GM23338 (cell line): ENCODE measurements around the gene NRCAM. TPM values are rescaled to one million over a fixed set of nuclear protein-coding genes. Genes with fewer than 3 reads are reported as not detected.
A peak's percentile ranks its signal among the peaks of the same experiment; 100 is the strongest.

Source experiments
- ATAC-seq: fragments of 200-7000 bp; cut with Tn5 transposase; 3 replicates; pipeline ENCODE4 v1.9.1; 2020
- DNase-seq: peaks from one replicate; pipeline ENCODE4 v3.0.0-alpha.2; 2015; ENCODE audit warnings: low spot score
- H2AFZ ChIP-seq: fragments of 200-600 bp; sonication (generic); 2 replicates; pipeline ENCODE4 v1.8.0; 2016; ENCODE audit warnings: antibody characterized with exemption, mild to moderate bottlenecking, moderate library complexity
- H3F3A ChIP-seq: fragments of 200-600 bp; sonication (generic); replicated peaks from 2 replicates; pipeline ENCODE4 v1.8.0; 2017; ENCODE audit warnings: antibody characterized with exemption, mixed run types, low read depth
- H3K27ac ChIP-seq: fragments of 200-600 bp; sonication (generic); 2 replicates; pipeline ENCODE4 v1.6.1; 2016; ENCODE audit warnings: low read depth
- H3K27me3 ChIP-seq: fragments of 200-600 bp; sonication (generic); 2 replicates; pipeline ENCODE4 v1.8.0; 2016; ENCODE audit warnings: mild to moderate bottlenecking, mixed run types, moderate library complexity; ENCODE audit not compliant: insufficient read depth
- H3K36me3 ChIP-seq: fragments of 200-600 bp; sonication (generic); 2 replicates; pipeline ENCODE4 v1.8.0; 2016; ENCODE audit warnings: mild to moderate bottlenecking; ENCODE audit not compliant: insufficient read depth
- H3K4me1 ChIP-seq: fragments of 200-600 bp; sonication (generic); 2 replicates; pipeline ENCODE4 v1.8.0; 2016; ENCODE audit warnings: mild to moderate bottlenecking, moderate library complexity; ENCODE audit not compliant: insufficient read depth
- H3K4me2 ChIP-seq: fragments of 200-600 bp; sonication (generic); 2 replicates; pipeline ENCODE4 v1.7.1; 2017; ENCODE audit warnings: mixed run types
- H3K4me3 ChIP-seq: fragments of 200-600 bp; sonication (generic); 2 replicates; pipeline ENCODE4 v1.6.1; 2016; ENCODE audit warnings: mixed run types
- H3K79me2 ChIP-seq: fragments of 200-600 bp; sonication (generic); replicated peaks from 2 replicates; pipeline ENCODE4 v1.8.0; 2017; ENCODE audit warnings: mild to moderate bottlenecking; ENCODE audit not compliant: insufficient read depth
- H3K9me2 ChIP-seq: fragments of 200-600 bp; sonication (generic); 2 replicates; pipeline ENCODE4 v1.8.0; 2017; ENCODE audit not compliant: insufficient read depth
- H4K20me1 ChIP-seq: fragments of 200-600 bp; sonication (generic); replicated peaks from 2 replicates; pipeline ENCODE4 v1.8.0; 2017; ENCODE audit warnings: mild to moderate bottlenecking; ENCODE audit not compliant: insufficient read depth
- H3K27ac Mint-ChIP-seq: 2 replicates; pipeline ENCODE4 v1.8.0; 2020; ENCODE audit warnings: inconsistent platforms, mild to moderate bottlenecking, moderate library complexity, mixed read lengths
- H3K27me3 Mint-ChIP-seq: 3 replicates; pipeline ENCODE4 v1.8.0; 2022; ENCODE audit warnings: low read depth, mild to moderate bottlenecking, moderate library complexity, mixed read lengths, inconsistent platforms; ENCODE audit not compliant: insufficient read depth, poor library complexity
- H3K36me3 Mint-ChIP-seq: 3 replicates; pipeline ENCODE4 v1.8.0; 2021; ENCODE audit warnings: low read depth, mild to moderate bottlenecking, inconsistent platforms, moderate library complexity, mixed read lengths
- H3K4me1 Mint-ChIP-seq: 3 replicates; pipeline ENCODE4 v1.8.0; 2020; ENCODE audit warnings: mild to moderate bottlenecking, inconsistent platforms, mixed read lengths
- H3K4me3 Mint-ChIP-seq: 3 replicates; pipeline ENCODE4 v1.8.0; 2021; ENCODE audit warnings: moderate library complexity, mild to moderate bottlenecking, inconsistent platforms, mixed read lengths
- H3K9me3 Mint-ChIP-seq: 3 replicates; pipeline ENCODE4 v1.8.0; 2020; ENCODE audit warnings: moderate library complexity, mild to moderate bottlenecking, inconsistent platforms, mixed read lengths
- CREB1 ChIP-seq: fragments of 250-450 bp; sonication (Bioruptor Pico); IDR thresholded peaks from 2 replicates; pipeline ENCODE4 v1.5.0; 2020; ENCODE audit warnings: low read depth, mild to moderate bottlenecking, moderate library complexity
- ETS1 ChIP-seq: IDR thresholded peaks from 2 replicates; pipeline ENCODE4 v1.6.1; 2016; ENCODE audit warnings: antibody characterized with exemption
- EZH2 ChIP-seq: fragments of 200-600 bp; sonication (generic); IDR thresholded peaks from one replicate; pipeline ENCODE4 v1.8.0; 2017; ENCODE audit warnings: antibody characterized with exemption, mild to moderate bottlenecking, low read depth; ENCODE audit not compliant: unreplicated experiment
- EZH2phosphoT487 ChIP-seq: fragments of 200-600 bp; sonication (generic); IDR thresholded peaks from one replicate; pipeline ENCODE4 v1.8.1; 2018; ENCODE audit warnings: antibody characterized with exemption; ENCODE audit not compliant: unreplicated experiment
- NANOG ChIP-seq: IDR thresholded peaks from 2 replicates; pipeline ENCODE4 v1.6.1; 2016; ENCODE audit warnings: antibody characterized with exemption, borderline replicate concordance
- POLR2AphosphoS5 ChIP-seq: IDR thresholded peaks from 2 replicates; pipeline ENCODE4 v1.6.1; 2016; ENCODE audit warnings: antibody characterized with exemption, low read depth
- REST ChIP-seq: IDR thresholded peaks from one replicate; pipeline ENCODE4 v1.6.1; 2018; ENCODE audit warnings: antibody characterized with exemption; ENCODE audit not compliant: unreplicated experiment
- STAT1 ChIP-seq: IDR thresholded peaks from one replicate; pipeline ENCODE4 v1.6.1; 2016; ENCODE audit warnings: antibody characterized with exemption; ENCODE audit not compliant: unreplicated experiment
- ZNF114 ChIP-seq: fragments of 250-450 bp; sonication (Bioruptor Pico); IDR thresholded peaks from 2 replicates; pipeline ENCODE4 v1.5.0; 2020; ENCODE audit warnings: mild to moderate bottlenecking, moderate library complexity
- ZNF331 ChIP-seq: fragments of 250-450 bp; sonication (Bioruptor Pico); IDR thresholded peaks from 2 replicates; pipeline ENCODE4 v1.5.0; 2020; ENCODE audit warnings: low read depth, mild to moderate bottlenecking, moderate library complexity
- ZNF462 ChIP-seq: fragments of 250-450 bp; sonication (Bioruptor Pico); IDR thresholded peaks from 2 replicates; pipeline ENCODE4 v1.5.0; 2020; ENCODE audit warnings: mild to moderate bottlenecking, moderate library complexity
- polyA plus RNA-seq: library from polyadenylated mRNA; unstranded; fragments of >200 nt; fragmentation: Nextera tagmentation; extraction: Ambion mirVana; gene quantifications from 2 replicates; pipeline ENCODE4 v1.2.1, GENCODE V29; 2016
- total RNA-seq: library from RNA; depleted of rRNA; stranded (reverse); fragments of >200 nt; shearing (Covaris generic); gene quantifications from 2 replicates; pipeline ENCODE4 v1.2.3, GENCODE V29; 2014
- TF ChIP-seq, protein P1 (sequence below), 2 experiments: fragments of 200-600 bp in 1 of 2; sonication (generic) in 1 of 2; conservative IDR thresholded peaks; 2 replicates each; pipeline versions ENCODE4 v1.5.1 to v1.6.1; 2016 to 2017; ENCODE audit warnings: antibody characterized with exemption in 2 of 2, low read depth in 2 of 2, mild to moderate bottlenecking in 2 of 2, moderate library complexity in 1 of 2

NRCAM gene
- total and polyA plus RNA-seq, 2 experiments from 2014 or later = 2.5 to 6.8 TPM

DNA sequence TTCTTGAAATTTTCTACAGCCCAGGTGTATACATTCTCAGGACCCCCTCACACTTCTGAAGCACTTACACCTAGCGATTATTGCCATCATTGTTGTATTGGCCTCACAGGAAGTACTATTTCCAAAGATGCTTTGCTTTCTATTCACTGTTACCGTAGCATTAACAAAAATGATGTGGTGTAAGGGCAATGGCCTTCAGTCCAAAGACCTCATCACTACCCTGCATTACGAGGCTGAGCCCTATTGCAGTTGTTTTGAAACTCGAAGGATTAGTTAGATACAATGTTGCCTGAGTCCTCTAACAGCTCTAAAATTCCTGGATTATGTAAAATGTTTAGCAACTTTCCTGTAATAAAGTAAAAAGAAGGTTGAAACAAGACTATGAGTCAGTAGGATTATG lies 2.9 kb downstream of the NRCAM start:
- H3K79me2 ChIP-seq = no peaks in the 10 kb centered on the region
- H3K4me3 Mint-ChIP-seq = no peak overlapping the region
- no peaks in the 10 kb centered on the region for H3K9me2 ChIP-seq
- H3K27ac Mint-ChIP-seq = no peak overlapping the region
- peak overlapping the region; percentile 96; the same call in 1 of the 2 replicates for H3K4me2 ChIP-seq
- ATAC-seq (no peak), DNase-seq (no peak)
- H3K27me3 Mint-ChIP-seq = peaks cover 31% of the 10 kb centered on the region
- peaks cover 14% of the 10 kb centered on the region for H4K20me1 ChIP-seq
- no peak overlapping the region for H3K27ac ChIP-seq
- TF ChIP-seq ZNF331 = no peak
- no peak for TF ChIP-seq ETS1
- TF ChIP-seq POLR2AphosphoS5 = no peak
- TF ChIP-seq ZNF114 (CRISPR knock-in tag) = no peak
- no peak for TF ChIP-seq REST
- no peak for TF ChIP-seq EZH2phosphoT487
- TF ChIP-seq, protein P1, sequence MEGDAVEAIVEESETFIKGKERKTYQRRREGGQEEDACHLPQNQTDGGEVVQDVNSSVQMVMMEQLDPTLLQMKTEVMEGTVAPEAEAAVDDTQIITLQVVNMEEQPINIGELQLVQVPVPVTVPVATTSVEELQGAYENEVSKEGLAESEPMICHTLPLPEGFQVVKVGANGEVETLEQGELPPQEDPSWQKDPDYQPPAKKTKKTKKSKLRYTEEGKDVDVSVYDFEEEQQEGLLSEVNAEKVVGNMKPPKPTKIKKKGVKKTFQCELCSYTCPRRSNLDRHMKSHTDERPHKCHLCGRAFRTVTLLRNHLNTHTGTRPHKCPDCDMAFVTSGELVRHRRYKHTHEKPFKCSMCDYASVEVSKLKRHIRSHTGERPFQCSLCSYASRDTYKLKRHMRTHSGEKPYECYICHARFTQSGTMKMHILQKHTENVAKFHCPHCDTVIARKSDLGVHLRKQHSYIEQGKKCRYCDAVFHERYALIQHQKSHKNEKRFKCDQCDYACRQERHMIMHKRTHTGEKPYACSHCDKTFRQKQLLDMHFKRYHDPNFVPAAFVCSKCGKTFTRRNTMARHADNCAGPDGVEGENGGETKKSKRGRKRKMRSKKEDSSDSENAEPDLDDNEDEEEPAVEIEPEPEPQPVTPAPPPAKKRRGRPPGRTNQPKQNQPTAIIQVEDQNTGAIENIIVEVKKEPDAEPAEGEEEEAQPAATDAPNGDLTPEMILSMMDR (conservative IDR thresholded peaks at IDR 0.05; ENCODE audit: low read depth in 2 of 2) = no peak
- no peak for TF ChIP-seq NANOG
- no peak for TF ChIP-seq STAT1
- TF ChIP-seq CREB1 (CRISPR knock-in tag) = no peak
- TF ChIP-seq EZH2 = no peak
- TF ChIP-seq ZNF462 (CRISPR knock-in tag) = no peak
- H3K36me3 Mint-ChIP-seq = no peaks in the 10 kb centered on the region; the same call in 2 of the 3 replicates
- H2AFZ ChIP-seq = no peak overlapping the region
- H3F3A ChIP-seq = 0 out of 2 replicates have a peak, but pooled peaks cover 2% of the 10 kb centered on the region
- no peak overlapping the region for H3K4me3 ChIP-seq
- H3K9me3 Mint-ChIP-seq = no peaks in the 10 kb centered on the region
- H3K4me1 ChIP-seq = peaks cover 19% of the 10 kb centered on the region
- peaks cover 34% of the 10 kb centered on the region for H3K4me1 Mint-ChIP-seq
- peaks cover 50% of the 10 kb centered on the region for H3K27me3 ChIP-seq
- no peaks in the 10 kb centered on the region for H3K36me3 ChIP-seq
